ENCODE measurements around the gene FGF14.

Gene FGF14

GRCh38 chr13:101988140-101988539 is 413.7 kb downstream of the FGF14 start (continued):
- no peak for TF ChIP-seq ZNF626 (tag by site-specific recombination; IDR thresholded peaks at IDR 0.05)

- H3K9me3 ChIP-seq (ENCODE audit: control insufficient read depth, insufficient read depth, low read depth, low read length): no peaks in the 10 kb centered on the region
- POLR2A ChIA-PET: no interaction called here
- H3K4me3 ChIP-seq (ENCODE audit: low read depth, low read length): no peak overlapping the region
- no peak overlapping the region for H3K27ac ChIP-seq (ENCODE audit: extremely low read depth, low read depth, low read length)
- CTCF ChIA-PET: interaction anchor here (0.7 to 1.1 kb wide), 2 partner anchors 472 to 858 kb away, joined by 3 read pairs; no protein-coding TSS in a partner anchor
- no peaks in the 10 kb centered on the region for H3K4me1 ChIP-seq (ENCODE audit: control insufficient read depth, insufficient read depth, low read length)
- H3K36me3 ChIP-seq (ENCODE audit: control insufficient read depth in 2 of 2, insufficient read depth in 1 of 2, low read length in 2 of 2): no peaks in the 10 kb centered on the region
- TF ChIP-seq ZNF580 (tag by site-specific recombination; IDR thresholded peaks at IDR 0.05): no peak
- TF ChIP-seq ZNF221 (tag by site-specific recombination; IDR thresholded peaks at IDR 0.05; ENCODE audit: borderline replicate concordance): no peak
- TF ChIP-seq ZNF623 (tag by site-specific recombination; IDR thresholded peaks at IDR 0.05): no peak
- no peak for TF ChIP-seq ZNF335 (tag by site-specific recombination; conservative IDR thresholded peaks at IDR 0.05)
- no peak for TF ChIP-seq ZNF610 (tag by site-specific recombination; IDR thresholded peaks at IDR 0.05; ENCODE audit: borderline replicate concordance)
- no peak for TF ChIP-seq ZNF426 (tag by site-specific recombination; IDR thresholded peaks at IDR 0.05)
- no peak for TF ChIP-seq ZNF645 (tag by site-specific recombination; IDR thresholded peaks at IDR 0.05)
- TF ChIP-seq ZNF626 (tag by site-specific recombination; IDR thresholded peaks at IDR 0.05): no peak
- no peak for TF ChIP-seq ZNF211 (tag by site-specific recombination; IDR thresholded peaks at IDR 0.05; ENCODE audit: low read depth)
- no peak for TF ChIP-seq PRDM10 (tag by site-specific recombination; IDR thresholded peaks at IDR 0.05)
- TF ChIP-seq ZNF558 (tag by site-specific recombination; IDR thresholded peaks at IDR 0.05): no peak
- TF ChIP-seq ZNF433 (tag by site-specific recombination; IDR thresholded peaks at IDR 0.05; ENCODE audit: low read depth): no peak
- no peak for TF ChIP-seq TSHZ1 (tag by site-specific recombination; IDR thresholded peaks at IDR 0.05; ENCODE audit: borderline replicate concordance)
- no peak for TF ChIP-seq ZBTB11 (tag by site-specific recombination; conservative IDR thresholded peaks at IDR 0.05; ENCODE audit: low read depth)
- TF ChIP-seq PBX3 (CRISPR knock-in tag; IDR thresholded peaks at IDR 0.05): no peak
Measured at GRCh38 chr13:101986316-101986715, 415.5 kb downstream of the FGF14 start.
